Brain microvascular endothelial cell (primary cell): ENCODE results near the gene SUGP2.

ENCODE experiments used
- DNase-seq: peaks from one replicate; pipeline ENCODE4 v3.0.0-alpha.2; 2020
- H3K27ac ChIP-seq: fragments of 250-450 bp; sonication (Bioruptor Pico); 2 replicates; pipeline ENCODE4 v1.5.1; 2020; ENCODE audit warnings: mild to moderate bottlenecking, moderate library complexity
- H3K27me3 ChIP-seq: fragments of 250-450 bp; sonication (Bioruptor Pico); replicated peaks from 2 replicates; pipeline ENCODE4 v1.5.1; 2020; ENCODE audit warnings: mild to moderate bottlenecking
- H3K36me3 ChIP-seq: fragments of 250-450 bp; sonication (Bioruptor Pico); replicated peaks from 2 replicates; pipeline ENCODE4 v1.5.1; 2020; ENCODE audit warnings: mild to moderate bottlenecking
- H3K4me3 ChIP-seq: 2 replicates; pipeline ENCODE4 v1.5.1; 2011; ENCODE audit warnings: low read depth, mild to moderate bottlenecking, control low read depth, low read length, moderate library complexity
- in situ Hi-C: cut with HindIII; loops from 2 replicates; pipeline ENCODE4 v1.10.0; 2017; ENCODE audit warnings: low sequenced_read_pairs, low pct_ligation_motif_present
- TF ChIP-seq, protein P1 (sequence below): IDR thresholded peaks from 2 replicates; pipeline ENCODE4 v1.5.1; 2011; ENCODE audit warnings: low read depth, mild to moderate bottlenecking, moderate library complexity, low read length, control low read depth, inconsistent platforms; ENCODE audit errors: missing control alignments

SUGP2 gene

DNA sequence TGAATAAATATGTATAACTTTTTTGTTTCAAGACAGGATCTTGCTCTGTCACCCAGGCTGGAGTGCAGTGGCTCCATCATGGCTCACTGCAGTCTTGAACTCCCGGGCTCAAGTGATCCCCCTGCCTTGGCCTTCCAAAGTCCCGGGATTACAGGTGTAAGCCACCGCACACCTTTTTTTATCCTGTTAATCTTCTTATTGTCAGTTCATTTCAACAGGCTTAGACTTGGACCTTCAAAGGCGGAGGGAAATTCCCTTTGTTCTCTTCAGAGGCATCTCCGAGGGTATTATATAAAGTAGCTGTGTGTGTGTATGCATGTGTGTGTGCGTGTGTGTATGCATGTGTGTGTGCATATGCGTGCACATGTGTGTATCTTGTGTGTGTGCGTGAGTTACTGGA lies 35.0 kb downstream of the SUGP2 start:
- TF ChIP-seq, protein P1, sequence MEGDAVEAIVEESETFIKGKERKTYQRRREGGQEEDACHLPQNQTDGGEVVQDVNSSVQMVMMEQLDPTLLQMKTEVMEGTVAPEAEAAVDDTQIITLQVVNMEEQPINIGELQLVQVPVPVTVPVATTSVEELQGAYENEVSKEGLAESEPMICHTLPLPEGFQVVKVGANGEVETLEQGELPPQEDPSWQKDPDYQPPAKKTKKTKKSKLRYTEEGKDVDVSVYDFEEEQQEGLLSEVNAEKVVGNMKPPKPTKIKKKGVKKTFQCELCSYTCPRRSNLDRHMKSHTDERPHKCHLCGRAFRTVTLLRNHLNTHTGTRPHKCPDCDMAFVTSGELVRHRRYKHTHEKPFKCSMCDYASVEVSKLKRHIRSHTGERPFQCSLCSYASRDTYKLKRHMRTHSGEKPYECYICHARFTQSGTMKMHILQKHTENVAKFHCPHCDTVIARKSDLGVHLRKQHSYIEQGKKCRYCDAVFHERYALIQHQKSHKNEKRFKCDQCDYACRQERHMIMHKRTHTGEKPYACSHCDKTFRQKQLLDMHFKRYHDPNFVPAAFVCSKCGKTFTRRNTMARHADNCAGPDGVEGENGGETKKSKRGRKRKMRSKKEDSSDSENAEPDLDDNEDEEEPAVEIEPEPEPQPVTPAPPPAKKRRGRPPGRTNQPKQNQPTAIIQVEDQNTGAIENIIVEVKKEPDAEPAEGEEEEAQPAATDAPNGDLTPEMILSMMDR: no peak
- in situ Hi-C loops: no loop called here
- H3K4me3 ChIP-seq: no peak overlapping the region

DNA sequence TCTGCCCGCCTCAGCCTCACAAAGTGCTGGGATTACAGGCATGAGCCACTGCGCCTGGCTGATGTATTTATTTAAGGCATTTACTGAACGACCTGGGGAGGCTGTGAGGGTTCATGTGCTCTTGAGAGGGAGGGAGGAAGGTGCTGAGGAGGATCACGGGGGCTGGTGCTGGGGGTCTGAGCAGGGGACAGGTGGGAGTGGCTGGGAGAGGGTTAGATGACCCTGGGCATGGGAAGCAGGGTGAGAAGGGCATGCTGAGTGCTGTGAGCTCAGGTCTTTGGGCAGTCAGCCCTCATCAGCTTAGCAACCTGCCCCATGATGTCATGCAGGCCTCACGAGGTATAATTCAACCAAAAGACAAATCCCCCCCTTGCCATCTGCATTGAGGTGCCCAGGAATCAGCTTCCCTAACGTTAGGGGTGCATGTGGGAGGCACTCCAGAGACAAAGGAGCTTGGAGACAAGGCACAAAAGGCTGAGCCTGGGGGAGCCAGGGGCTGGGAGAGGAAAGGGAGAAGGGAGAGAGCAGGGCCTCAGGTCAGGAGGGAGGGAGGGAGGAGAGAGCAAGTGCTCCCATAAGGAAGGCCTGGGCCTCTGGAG lies 36.4 kb downstream of the SUGP2 start:
- Histone ChIP-seq H3K36me3 (peaks cover 63% of the 10 kb centered on the region), H3K4me3 (no peak overlapping the region)

More for the DNA sequence above, 35.0 kb downstream of the SUGP2 start:
- Histone ChIP-seq H3K27me3 (no peaks in the 10 kb centered on the region), H3K27ac (no peak overlapping the region), H3K36me3 (peaks cover 63% of the 10 kb centered on the region)
- no peak for DNase-seq

DNA sequence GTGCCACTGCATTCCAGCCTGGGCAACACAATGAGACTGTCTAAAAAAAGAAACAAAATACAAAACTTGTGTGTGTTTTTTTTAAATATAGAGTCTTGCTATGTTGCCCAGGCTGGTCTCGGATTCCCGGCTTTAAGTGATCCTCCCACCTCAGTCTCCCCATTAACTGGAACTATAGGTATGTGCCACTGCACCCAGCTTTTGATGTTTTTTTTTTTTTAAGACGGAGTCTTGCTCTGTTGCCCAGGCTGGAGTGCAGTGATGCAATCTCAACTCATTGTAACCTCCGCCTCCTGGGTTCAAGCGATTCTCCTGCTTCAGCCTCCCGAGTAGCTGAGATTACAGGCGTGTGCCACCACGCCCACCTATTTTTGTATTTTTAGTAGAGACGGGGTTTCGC lies 37.0 kb downstream of the SUGP2 start:
- H3K27ac ChIP-seq: no peak overlapping the region
- no peaks in the 10 kb centered on the region for H3K27me3 ChIP-seq
- peaks cover 63% of the 10 kb centered on the region for H3K36me3 ChIP-seq

More for the DNA sequence above, 36.4 kb downstream of the SUGP2 start:
- no peak for DNase-seq
- in situ Hi-C loops: no loop called here
- Histone ChIP-seq H3K27ac (no peak overlapping the region), H3K27me3 (no peaks in the 10 kb centered on the region)
- TF ChIP-seq, protein P1: no peak

DNA sequence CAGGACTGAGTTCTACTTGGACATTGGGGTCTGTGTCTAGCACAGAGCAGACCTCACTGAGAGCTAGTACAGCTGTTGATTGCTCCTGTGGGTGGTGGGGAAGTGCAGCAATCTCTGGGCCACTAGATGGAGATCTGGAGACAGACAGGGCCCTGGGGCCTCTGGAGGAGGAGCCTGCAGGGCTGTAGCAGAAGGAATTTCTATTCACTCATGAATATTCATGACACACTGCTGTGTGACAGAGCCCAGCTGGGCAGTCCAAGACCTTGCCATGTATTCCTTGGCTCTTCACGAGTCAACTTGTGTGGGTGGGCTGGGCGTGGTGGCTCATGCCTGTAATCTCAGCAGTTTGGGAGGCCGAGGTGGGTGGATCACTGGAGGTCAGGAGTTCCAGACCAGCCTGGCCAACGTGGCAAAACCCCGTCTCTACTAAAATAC lies 37.5 kb downstream of the SUGP2 start:
- Histone ChIP-seq H3K27me3 (no peaks in the 10 kb centered on the region), H3K4me3 (no peak overlapping the region), H3K36me3 (peaks cover 66% of the 10 kb centered on the region), H3K27ac (no peak overlapping the region)
- in situ Hi-C loops: no loop called here
- DNase-seq: peak; percentile 88
- TF ChIP-seq, protein P1: peak; percentile 87

More for the DNA sequence above, 37.0 kb downstream of the SUGP2 start:
- TF ChIP-seq, protein P1: no peak
- DNase-seq: no peak
- H3K4me3 ChIP-seq: no peak overlapping the region
- in situ Hi-C loops: no loop called here

DNA sequence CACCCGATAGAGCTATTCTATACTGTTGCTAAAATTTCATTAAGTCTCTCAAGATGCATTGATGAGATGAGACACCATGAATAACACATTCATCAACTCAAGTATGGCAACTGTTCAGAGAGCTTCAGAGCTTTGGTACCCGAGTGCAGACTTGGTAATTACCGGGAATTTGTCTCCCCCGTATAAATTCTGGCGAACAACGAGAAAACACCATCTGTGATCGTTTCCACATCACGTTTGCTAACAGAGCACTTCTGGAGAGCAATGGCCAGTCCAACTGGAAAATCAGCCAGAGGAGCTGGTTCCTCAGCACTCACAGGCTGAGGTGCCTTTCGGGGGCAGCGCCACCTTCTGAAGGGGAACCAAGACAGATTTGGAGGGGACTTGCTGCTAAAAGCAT lies 40.2 kb downstream of the SUGP2 start:
- Histone ChIP-seq H3K27me3 (no peaks in the 10 kb centered on the region), H3K27ac (no peak overlapping the region), H3K4me3 (no peak overlapping the region), H3K36me3 (peaks cover 48% of the 10 kb centered on the region)
- TF ChIP-seq, protein P1: no peak
- in situ Hi-C loops: no loop called here
- DNase-seq: no peak

DNA sequence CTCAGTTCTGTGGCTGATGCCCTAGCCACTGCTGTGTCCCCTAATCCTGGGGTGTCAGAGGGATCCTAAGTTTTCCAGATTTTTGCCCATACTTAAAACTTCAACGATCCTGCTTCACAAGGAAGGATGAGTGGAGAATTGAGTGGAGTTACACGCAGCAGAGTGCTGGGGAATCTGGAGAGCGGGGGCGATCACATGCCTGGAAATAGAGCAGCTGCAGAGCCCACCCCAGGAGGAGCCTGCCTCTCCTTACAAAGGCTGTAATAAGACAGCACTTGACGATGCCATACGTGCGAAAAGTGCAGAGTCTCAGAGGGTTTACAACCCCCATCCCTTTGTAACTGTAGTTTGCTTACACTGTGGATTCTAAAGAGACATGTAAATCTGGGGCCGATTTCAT lies 40.6 kb downstream of the SUGP2 start:
- no peak overlapping the region for H3K27ac ChIP-seq
- H3K4me3 ChIP-seq: no peak overlapping the region
- peaks cover 45% of the 10 kb centered on the region for H3K36me3 ChIP-seq
- TF ChIP-seq, protein P1: no peak
- in situ Hi-C loops: no loop called here
- DNase-seq: no peak
- H3K27me3 ChIP-seq: no peaks in the 10 kb centered on the region
